GM23338 (cell line): ENCODE measurements around the gene INPP4A. TPM values are rescaled to one million over a fixed set of nuclear protein-coding genes. Genes with fewer than 3 reads are reported as not detected.

Experiments used
- ATAC-seq: fragments of 200-7000 bp; cut with Tn5 transposase; 3 replicates; pipeline ENCODE4 v1.9.1; 2020
- DNase-seq: peaks from one replicate; pipeline ENCODE4 v3.0.0-alpha.2; 2015; ENCODE audit warnings: low spot score
- H2AFZ ChIP-seq: fragments of 200-600 bp; sonication (generic); 2 replicates; pipeline ENCODE4 v1.8.0; 2016; ENCODE audit warnings: antibody characterized with exemption, mild to moderate bottlenecking, moderate library complexity
- H3F3A ChIP-seq: fragments of 200-600 bp; sonication (generic); replicated peaks from 2 replicates; pipeline ENCODE4 v1.8.0; 2017; ENCODE audit warnings: antibody characterized with exemption, mixed run types, low read depth
- H3K27ac ChIP-seq: fragments of 200-600 bp; sonication (generic); 2 replicates; pipeline ENCODE4 v1.6.1; 2016; ENCODE audit warnings: low read depth
- H3K27me3 ChIP-seq: fragments of 200-600 bp; sonication (generic); 2 replicates; pipeline ENCODE4 v1.8.0; 2016; ENCODE audit warnings: mild to moderate bottlenecking, mixed run types, moderate library complexity; ENCODE audit not compliant: insufficient read depth
- H3K36me3 ChIP-seq: fragments of 200-600 bp; sonication (generic); 2 replicates; pipeline ENCODE4 v1.8.0; 2016; ENCODE audit warnings: mild to moderate bottlenecking; ENCODE audit not compliant: insufficient read depth
- H3K4me1 ChIP-seq: fragments of 200-600 bp; sonication (generic); 2 replicates; pipeline ENCODE4 v1.8.0; 2016; ENCODE audit warnings: mild to moderate bottlenecking, moderate library complexity; ENCODE audit not compliant: insufficient read depth
- H3K4me2 ChIP-seq: fragments of 200-600 bp; sonication (generic); 2 replicates; pipeline ENCODE4 v1.7.1; 2017; ENCODE audit warnings: mixed run types
- H3K4me3 ChIP-seq: fragments of 200-600 bp; sonication (generic); 2 replicates; pipeline ENCODE4 v1.6.1; 2016; ENCODE audit warnings: mixed run types
- H3K79me2 ChIP-seq: fragments of 200-600 bp; sonication (generic); replicated peaks from 2 replicates; pipeline ENCODE4 v1.8.0; 2017; ENCODE audit warnings: mild to moderate bottlenecking; ENCODE audit not compliant: insufficient read depth
- H3K9me2 ChIP-seq: fragments of 200-600 bp; sonication (generic); 2 replicates; pipeline ENCODE4 v1.8.0; 2017; ENCODE audit not compliant: insufficient read depth
- H4K20me1 ChIP-seq: fragments of 200-600 bp; sonication (generic); replicated peaks from 2 replicates; pipeline ENCODE4 v1.8.0; 2017; ENCODE audit warnings: mild to moderate bottlenecking; ENCODE audit not compliant: insufficient read depth
- H3K27ac Mint-ChIP-seq: 2 replicates; pipeline ENCODE4 v1.8.0; 2020; ENCODE audit warnings: inconsistent platforms, mild to moderate bottlenecking, moderate library complexity, mixed read lengths
- H3K27me3 Mint-ChIP-seq: 3 replicates; pipeline ENCODE4 v1.8.0; 2022; ENCODE audit warnings: low read depth, mild to moderate bottlenecking, moderate library complexity, mixed read lengths, inconsistent platforms; ENCODE audit not compliant: insufficient read depth, poor library complexity
- H3K36me3 Mint-ChIP-seq: 3 replicates; pipeline ENCODE4 v1.8.0; 2021; ENCODE audit warnings: low read depth, mild to moderate bottlenecking, inconsistent platforms, moderate library complexity, mixed read lengths
- H3K4me1 Mint-ChIP-seq: 3 replicates; pipeline ENCODE4 v1.8.0; 2020; ENCODE audit warnings: mild to moderate bottlenecking, inconsistent platforms, mixed read lengths
- H3K4me3 Mint-ChIP-seq: 3 replicates; pipeline ENCODE4 v1.8.0; 2021; ENCODE audit warnings: moderate library complexity, mild to moderate bottlenecking, inconsistent platforms, mixed read lengths
- H3K9me3 Mint-ChIP-seq: 3 replicates; pipeline ENCODE4 v1.8.0; 2020; ENCODE audit warnings: moderate library complexity, mild to moderate bottlenecking, inconsistent platforms, mixed read lengths
- CREB1 ChIP-seq: fragments of 250-450 bp; sonication (Bioruptor Pico); IDR thresholded peaks from 2 replicates; pipeline ENCODE4 v1.5.0; 2020; ENCODE audit warnings: low read depth, mild to moderate bottlenecking, moderate library complexity
- CTCF ChIP-seq, 2 experiments: fragments of 200-600 bp in 1 of 2; sonication (generic) in 1 of 2; conservative IDR thresholded peaks; 2 replicates each; pipeline versions ENCODE4 v1.5.1 to v1.6.1; 2016 to 2017; ENCODE audit warnings: antibody characterized with exemption in 2 of 2, low read depth in 2 of 2, mild to moderate bottlenecking in 2 of 2, moderate library complexity in 1 of 2
- EZH2 ChIP-seq: fragments of 200-600 bp; sonication (generic); IDR thresholded peaks from one replicate; pipeline ENCODE4 v1.8.0; 2017; ENCODE audit warnings: antibody characterized with exemption, mild to moderate bottlenecking, low read depth; ENCODE audit not compliant: unreplicated experiment
- EZH2phosphoT487 ChIP-seq: fragments of 200-600 bp; sonication (generic); IDR thresholded peaks from one replicate; pipeline ENCODE4 v1.8.1; 2018; ENCODE audit warnings: antibody characterized with exemption; ENCODE audit not compliant: unreplicated experiment
- JUNB ChIP-seq: IDR thresholded peaks from one replicate; pipeline ENCODE4 v1.6.1; 2016; ENCODE audit warnings: antibody characterized with exemption; ENCODE audit not compliant: unreplicated experiment
- NANOG ChIP-seq: IDR thresholded peaks from 2 replicates; pipeline ENCODE4 v1.6.1; 2016; ENCODE audit warnings: antibody characterized with exemption, borderline replicate concordance
- POLR2AphosphoS5 ChIP-seq: IDR thresholded peaks from 2 replicates; pipeline ENCODE4 v1.6.1; 2016; ENCODE audit warnings: antibody characterized with exemption, low read depth
- STAT1 ChIP-seq: IDR thresholded peaks from one replicate; pipeline ENCODE4 v1.6.1; 2016; ENCODE audit warnings: antibody characterized with exemption; ENCODE audit not compliant: unreplicated experiment
- ZNF114 ChIP-seq: fragments of 250-450 bp; sonication (Bioruptor Pico); IDR thresholded peaks from 2 replicates; pipeline ENCODE4 v1.5.0; 2020; ENCODE audit warnings: mild to moderate bottlenecking, moderate library complexity
- ZNF331 ChIP-seq: fragments of 250-450 bp; sonication (Bioruptor Pico); IDR thresholded peaks from 2 replicates; pipeline ENCODE4 v1.5.0; 2020; ENCODE audit warnings: low read depth, mild to moderate bottlenecking, moderate library complexity
- ZNF462 ChIP-seq: fragments of 250-450 bp; sonication (Bioruptor Pico); IDR thresholded peaks from 2 replicates; pipeline ENCODE4 v1.5.0; 2020; ENCODE audit warnings: mild to moderate bottlenecking, moderate library complexity
- polyA plus RNA-seq: library from polyadenylated mRNA; unstranded; fragments of >200 nt; fragmentation: Nextera tagmentation; extraction: Ambion mirVana; gene quantifications from 2 replicates; pipeline ENCODE4 v1.2.1, GENCODE V29; 2016
- total RNA-seq: library from RNA; depleted of rRNA; stranded (reverse); fragments of >200 nt; shearing (Covaris generic); gene quantifications from 2 replicates; pipeline ENCODE4 v1.2.3, GENCODE V29; 2014
- TF ChIP-seq, protein P1 (sequence below): IDR thresholded peaks from one replicate; pipeline ENCODE4 v1.6.1; 2018; ENCODE audit warnings: antibody characterized with exemption; ENCODE audit not compliant: unreplicated experiment
- TF ChIP-seq, protein P2 (sequence below): IDR thresholded peaks from 2 replicates; pipeline ENCODE4 v1.6.1; 2016; ENCODE audit warnings: antibody characterized with exemption

The INPP4A gene
- total and polyA plus RNA-seq, 2 experiments from 2014 or later, result 8.5 to 36.9 TPM

- Histone ChIP-seq H3K4me2 (no peak overlapping the region), H3K4me3 (no peak overlapping the region), H3K27me3 (no peaks in the 10 kb centered on the region), H3K27ac (no peak overlapping the region), H3K9me2 (0 out of 2 replicates have a peak, but pooled peaks cover 4% of the 10 kb centered on the region), H3K79me2 (peaks cover 35% of the 10 kb centered on the region), H4K20me1 (peaks cover 6% of the 10 kb centered on the region), H3K4me1 (no peaks in the 10 kb centered on the region), H3F3A (no peaks in the 10 kb centered on the region), H2AFZ (no peak overlapping the region), H3K36me3 (no peaks in the 10 kb centered on the region)
- TF ChIP-seq CREB1 (CRISPR knock-in tag) (no peak), STAT1 (no peak), EZH2 (no peak), CTCF (conservative IDR thresholded peaks at IDR 0.05; ENCODE audit: low read depth in 2 of 2) (no peak), POLR2AphosphoS5 (no peak), NANOG (no peak), ZNF331 (CRISPR knock-in tag) (no peak), JUNB (no peak), ZNF114 (CRISPR knock-in tag) (no peak), ZNF462 (no peak), EZH2phosphoT487 (no peak)
- TF ChIP-seq, protein P1, sequence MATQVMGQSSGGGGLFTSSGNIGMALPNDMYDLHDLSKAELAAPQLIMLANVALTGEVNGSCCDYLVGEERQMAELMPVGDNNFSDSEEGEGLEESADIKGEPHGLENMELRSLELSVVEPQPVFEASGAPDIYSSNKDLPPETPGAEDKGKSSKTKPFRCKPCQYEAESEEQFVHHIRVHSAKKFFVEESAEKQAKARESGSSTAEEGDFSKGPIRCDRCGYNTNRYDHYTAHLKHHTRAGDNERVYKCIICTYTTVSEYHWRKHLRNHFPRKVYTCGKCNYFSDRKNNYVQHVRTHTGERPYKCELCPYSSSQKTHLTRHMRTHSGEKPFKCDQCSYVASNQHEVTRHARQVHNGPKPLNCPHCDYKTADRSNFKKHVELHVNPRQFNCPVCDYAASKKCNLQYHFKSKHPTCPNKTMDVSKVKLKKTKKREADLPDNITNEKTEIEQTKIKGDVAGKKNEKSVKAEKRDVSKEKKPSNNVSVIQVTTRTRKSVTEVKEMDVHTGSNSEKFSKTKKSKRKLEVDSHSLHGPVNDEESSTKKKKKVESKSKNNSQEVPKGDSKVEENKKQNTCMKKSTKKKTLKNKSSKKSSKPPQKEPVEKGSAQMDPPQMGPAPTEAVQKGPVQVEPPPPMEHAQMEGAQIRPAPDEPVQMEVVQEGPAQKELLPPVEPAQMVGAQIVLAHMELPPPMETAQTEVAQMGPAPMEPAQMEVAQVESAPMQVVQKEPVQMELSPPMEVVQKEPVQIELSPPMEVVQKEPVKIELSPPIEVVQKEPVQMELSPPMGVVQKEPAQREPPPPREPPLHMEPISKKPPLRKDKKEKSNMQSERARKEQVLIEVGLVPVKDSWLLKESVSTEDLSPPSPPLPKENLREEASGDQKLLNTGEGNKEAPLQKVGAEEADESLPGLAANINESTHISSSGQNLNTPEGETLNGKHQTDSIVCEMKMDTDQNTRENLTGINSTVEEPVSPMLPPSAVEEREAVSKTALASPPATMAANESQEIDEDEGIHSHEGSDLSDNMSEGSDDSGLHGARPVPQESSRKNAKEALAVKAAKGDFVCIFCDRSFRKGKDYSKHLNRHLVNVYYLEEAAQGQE, result no peak
- TF ChIP-seq, protein P2, sequence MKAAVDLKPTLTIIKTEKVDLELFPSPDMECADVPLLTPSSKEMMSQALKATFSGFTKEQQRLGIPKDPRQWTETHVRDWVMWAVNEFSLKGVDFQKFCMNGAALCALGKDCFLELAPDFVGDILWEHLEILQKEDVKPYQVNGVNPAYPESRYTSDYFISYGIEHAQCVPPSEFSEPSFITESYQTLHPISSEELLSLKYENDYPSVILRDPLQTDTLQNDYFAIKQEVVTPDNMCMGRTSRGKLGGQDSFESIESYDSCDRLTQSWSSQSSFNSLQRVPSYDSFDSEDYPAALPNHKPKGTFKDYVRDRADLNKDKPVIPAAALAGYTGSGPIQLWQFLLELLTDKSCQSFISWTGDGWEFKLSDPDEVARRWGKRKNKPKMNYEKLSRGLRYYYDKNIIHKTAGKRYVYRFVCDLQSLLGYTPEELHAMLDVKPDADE, result no peak
- no peak overlapping the region for H3K4me3 Mint-ChIP-seq
- DNase-seq (no peak), ATAC-seq (no peak)
- no peak overlapping the region for H3K27ac Mint-ChIP-seq
- peaks cover 4% of the 10 kb centered on the region for H3K27me3 Mint-ChIP-seq
- H3K9me3 Mint-ChIP-seq, result no peaks in the 10 kb centered on the region
- H3K36me3 Mint-ChIP-seq, result peaks cover 3% of the 10 kb centered on the region; the same call in 1 of the 3 replicates
- peaks cover 28% of the 10 kb centered on the region for H3K4me1 Mint-ChIP-seq
Observed at GRCh38 chr2:98510322-98510662, 65.6 kb downstream of the INPP4A start.
